ENCODE results near the gene IDE. TPM values are rescaled to one million over a fixed set of nuclear protein-coding genes. Genes with fewer than 3 reads are reported as not detected.

The IDE gene
- total RNA-seq, 1 experiment from 2014 or later: 41.2 TPM

- Histone ChIP-seq H3K79me2 (ENCODE audit: low read depth) (no peaks in the 10 kb centered on the region), H4K20me1 (ENCODE audit: insufficient read depth) (no peaks in the 10 kb centered on the region), H3K9me3 (ENCODE audit: insufficient read depth, low read depth) (no peaks in the 10 kb centered on the region), H3F3A (ENCODE audit: insufficient read depth, low read depth) (no peaks in the 10 kb centered on the region), H3K4me3 (no peak overlapping the region), H3K4me1 (replicated peaks; ENCODE audit: insufficient read depth) (no peaks in the 10 kb centered on the region), H3K4me2 (no peak overlapping the region), H2AFZ (no peak overlapping the region), H3K27ac (no peak overlapping the region), H3K27me3 (ENCODE audit: insufficient read depth, low read depth) (no peaks in the 10 kb centered on the region), H3K9me2 (ENCODE audit: insufficient read depth) (no peaks in the 10 kb centered on the region), H3K36me3 (ENCODE audit: low read depth) (0 out of 2 replicates have a peak, but pooled peaks cover 5% of the 10 kb centered on the region)
- ChIA-PET POLR2A (ENCODE audit: unreplicated experiment) (no interaction called here), CTCF (no interaction called here)
- BruUV-seq (replicated peaks): no TSS peak
- TF ChIP-seq CTCF (conservative IDR thresholded peaks at IDR 0.05) (no peak), EZH2 (IDR thresholded peaks at IDR 0.05; ENCODE audit: low read depth) (no peak)
- intact Hi-C loops (cut with micrococcal nuclease; ENCODE audit: unreplicated experiment): no loop called here
- no peak for DNase-seq
Observed at GRCh38 chr10:92479547-92479946, 94.3 kb downstream of the IDE start.

GRCh38 chr10:92478536-92478935 is 95.4 kb downstream of the IDE start:
- no peak overlapping the region for H2AFZ ChIP-seq
- H3K9me2 ChIP-seq (ENCODE audit: insufficient read depth): no peaks in the 10 kb centered on the region
- BruUV-seq (replicated peaks): no TSS peak
- H4K20me1 ChIP-seq (ENCODE audit: insufficient read depth): no peaks in the 10 kb centered on the region
- no peaks in the 10 kb centered on the region for H3K27me3 ChIP-seq (ENCODE audit: insufficient read depth, low read depth)
- H3K27ac ChIP-seq: no peak overlapping the region
- H3K4me2 ChIP-seq: no peak overlapping the region
- DNase-seq: no peak
- no peaks in the 10 kb centered on the region for H3K9me3 ChIP-seq (ENCODE audit: insufficient read depth, low read depth)
- H3K4me1 ChIP-seq (replicated peaks; ENCODE audit: insufficient read depth): no peaks in the 10 kb centered on the region
- H3K36me3 ChIP-seq (ENCODE audit: low read depth): 0 out of 2 replicates have a peak, but pooled peaks cover 5% of the 10 kb centered on the region
- no peak for TF ChIP-seq CTCF (conservative IDR thresholded peaks at IDR 0.05)
- no peak for TF ChIP-seq EZH2 (IDR thresholded peaks at IDR 0.05; ENCODE audit: low read depth)
- H3F3A ChIP-seq (ENCODE audit: insufficient read depth, low read depth): no peaks in the 10 kb centered on the region
- ChIA-PET CTCF (no interaction called here), POLR2A (ENCODE audit: unreplicated experiment) (no interaction called here)
- intact Hi-C loops (cut with micrococcal nuclease; ENCODE audit: unreplicated experiment): no loop called here
- H3K79me2 ChIP-seq (ENCODE audit: low read depth): no peaks in the 10 kb centered on the region
- H3K4me3 ChIP-seq: no peak overlapping the region

- H3K4me2 ChIP-seq: no peak overlapping the region
- DNase-seq: no peak
- H3K9me2 ChIP-seq (ENCODE audit: insufficient read depth): no peaks in the 10 kb centered on the region
- no peaks in the 10 kb centered on the region for H4K20me1 ChIP-seq (ENCODE audit: insufficient read depth)
- no peaks in the 10 kb centered on the region for H3F3A ChIP-seq (ENCODE audit: insufficient read depth, low read depth)
- TF ChIP-seq CTCF (conservative IDR thresholded peaks at IDR 0.05) (no peak), EZH2 (IDR thresholded peaks at IDR 0.05; ENCODE audit: low read depth) (no peak)
- BruUV-seq (replicated peaks): no TSS peak
- no peaks in the 10 kb centered on the region for H3K4me1 ChIP-seq (replicated peaks; ENCODE audit: insufficient read depth)
- no peaks in the 10 kb centered on the region for H3K79me2 ChIP-seq (ENCODE audit: low read depth)
- H3K4me3 ChIP-seq: no peak overlapping the region
- no peak overlapping the region for H3K27ac ChIP-seq
- 0 out of 2 replicates have a peak, but pooled peaks cover 5% of the 10 kb centered on the region for H3K36me3 ChIP-seq (ENCODE audit: low read depth)
- intact Hi-C loops (cut with micrococcal nuclease; ENCODE audit: unreplicated experiment): no loop called here
- H2AFZ ChIP-seq: no peak overlapping the region
- no peaks in the 10 kb centered on the region for H3K27me3 ChIP-seq (ENCODE audit: insufficient read depth, low read depth)
- H3K9me3 ChIP-seq (ENCODE audit: insufficient read depth, low read depth): no peaks in the 10 kb centered on the region
- ChIA-PET POLR2A (ENCODE audit: unreplicated experiment) (no interaction called here), CTCF (no interaction called here)
Observed at GRCh38 chr10:92475357-92475868, 98.5 kb downstream of the IDE start.
